Natural killer cell treated with Interleukin-12 subunit alpha and Interleukin-12 subunit beta and Interleukin-15 and Interleukin-18, amount 100 ng/mL, for 72 hours (primary cell): ENCODE measurements around the gene NRG4. TPM values are rescaled to one million over a fixed set of nuclear protein-coding genes. Genes with fewer than 3 reads are reported as not detected.
A peak's percentile ranks its signal among the peaks of the same experiment; 100 is the strongest.

Experiments
- ATAC-seq, 2 donors: fragments of 150-1000 bp; cut with Tn5 transposase in 1 of 2; sonication (Bioruptor Pico), chemical (Tn5 transposase) in 1 of 2; 2 replicates each; pipeline ENCODE4 v1.10.0; 2021
- DNase-seq: peaks from one replicate; pipeline ENCODE4 v3.0.0; 2022; ENCODE audit warnings: low spot score
- H3K27ac Mint-ChIP-seq, 2 donors: 1 replicate in 1 of 2; 2 replicates in 1 of 2; pipeline ENCODE4 v1.8.0; 2022; ENCODE audit warnings: mixed read lengths in 2 of 2, mild to moderate bottlenecking in 1 of 2, moderate library complexity in 1 of 2
- H3K27me3 Mint-ChIP-seq, 2 donors: 1 replicate in 1 of 2; 2 replicates in 1 of 2; pipeline ENCODE4 v1.8.0; 2022; ENCODE audit warnings: mixed read lengths in 2 of 2
- H3K36me3 Mint-ChIP-seq: one replicate; pipeline ENCODE4 v1.8.0; 2022; ENCODE audit warnings: mixed read lengths
- H3K4me1 Mint-ChIP-seq, 2 donors: 1 replicate in 1 of 2; 2 replicates in 1 of 2; pipeline ENCODE4 v1.8.0; 2022; ENCODE audit warnings: low read depth in 2 of 2, mixed read lengths in 2 of 2, mild to moderate bottlenecking in 1 of 2
- H3K4me3 Mint-ChIP-seq: one replicate; pipeline ENCODE4 v1.8.0; 2022; ENCODE audit warnings: mixed read lengths
- H3K9me3 Mint-ChIP-seq: 2 replicates; pipeline ENCODE4 v1.8.0; 2022; ENCODE audit warnings: mixed read lengths
- total RNA-seq, 2 donors: library from RNA; stranded (reverse); gene quantifications; one replicate each; pipeline ENCODE4 v1.2.3, GENCODE V29; 2022

Gene NRG4
- total RNA-seq, 2 donors from 2014 or later = 0.21 TPM; not detected in 1

GRCh38 chr15:75902129-75902557 is 110.1 kb downstream of the NRG4 start:
- no peaks in the 10 kb centered on the region for H3K9me3 Mint-ChIP-seq
- peak overlapping the region; percentile 95 for H3K4me3 Mint-ChIP-seq
- H3K36me3 Mint-ChIP-seq = no peaks in the 10 kb centered on the region
- no peaks in the 10 kb centered on the region for H3K27me3 Mint-ChIP-seq
- DNase-seq (no peak), ATAC-seq (no peak)
- H3K4me1 Mint-ChIP-seq = peaks cover 11 to 13% of the 10 kb centered on the region in 2 donors
- H3K27ac Mint-ChIP-seq = peak overlapping the region in 1 of 2 donors; percentile 73

- Mint-ChIP-seq H3K27me3 (no peaks in the 10 kb centered on the region), H3K27ac (no peak overlapping the region), H3K36me3 (no peaks in the 10 kb centered on the region), H3K9me3 (no peaks in the 10 kb centered on the region), H3K4me3 (no peak overlapping the region), H3K4me1 (peaks cover 11 to 16% of the 10 kb centered on the region in 2 donors)
- DNase-seq (no peak), ATAC-seq (no peak)
Observed at GRCh38 chr15:75900577-75900976, 111.6 kb downstream of the NRG4 start.

- no peak for DNase-seq
- H3K27ac Mint-ChIP-seq = no peak overlapping the region
- H3K36me3 Mint-ChIP-seq = peaks cover 4% of the 10 kb centered on the region
- H3K4me3 Mint-ChIP-seq = no peak overlapping the region
- H3K4me1 Mint-ChIP-seq = peaks cover 4% of the 10 kb centered on the region in 2 donors
- H3K9me3 Mint-ChIP-seq = no peaks in the 10 kb centered on the region
- no peaks in the 10 kb centered on the region for H3K27me3 Mint-ChIP-seq
- no peak for ATAC-seq
Observed at GRCh38 chr15:75895731-75896130, 116.5 kb downstream of the NRG4 start.

GRCh38 chr15:75891895-75892294 is 120.3 kb downstream of the NRG4 start:
- ATAC-seq = peak; percentile 43 to 46
- no peaks in the 10 kb centered on the region for H3K9me3 Mint-ChIP-seq
- peak overlapping the region in 1 of 2 donors; percentile 49 for H3K27ac Mint-ChIP-seq
- DNase-seq = no peak
- H3K36me3 Mint-ChIP-seq = peaks cover 8% of the 10 kb centered on the region
- H3K4me3 Mint-ChIP-seq = no peak overlapping the region
- no peaks in the 10 kb centered on the region for H3K27me3 Mint-ChIP-seq
- H3K4me1 Mint-ChIP-seq = peaks cover 4 to 7% of the 10 kb centered on the region in 2 donors

Other genes starting within 250 kb of the NRG4 start
- gene UBE2Q2, start 169.0 kb downstream of the NRG4 start, total RNA-seq = 10 to 100 TPM; 23.9 to 38.5 TPM
- 10 to 100 TPM; 31.3 to 39.3 TPM for gene FBXO22, start 108.5 kb downstream of the NRG4 start, total RNA-seq
- gene TMEM266, start 47.6 kb upstream of the NRG4 start, total RNA-seq = under 1 TPM in 1 of 2 donors, not detected in 1; 0.24 TPM